HG03103 (cell line): ENCODE results near the gene PCDHA13.
"Not testable (repeated sequence)": the region's sequence is repeated elsewhere in the genome, so short reads cannot be mapped to it uniquely, and the experiment has no call there.

ENCODE experiments used
- ATAC-seq: cut with Tn5 transposase; IDR thresholded peaks from one replicate; pipeline ENCODE4 v1.9.1; 2021; ENCODE audit warnings: low read depth; ENCODE audit not compliant: unreplicated experiment

The PCDHA13 gene, protein sequence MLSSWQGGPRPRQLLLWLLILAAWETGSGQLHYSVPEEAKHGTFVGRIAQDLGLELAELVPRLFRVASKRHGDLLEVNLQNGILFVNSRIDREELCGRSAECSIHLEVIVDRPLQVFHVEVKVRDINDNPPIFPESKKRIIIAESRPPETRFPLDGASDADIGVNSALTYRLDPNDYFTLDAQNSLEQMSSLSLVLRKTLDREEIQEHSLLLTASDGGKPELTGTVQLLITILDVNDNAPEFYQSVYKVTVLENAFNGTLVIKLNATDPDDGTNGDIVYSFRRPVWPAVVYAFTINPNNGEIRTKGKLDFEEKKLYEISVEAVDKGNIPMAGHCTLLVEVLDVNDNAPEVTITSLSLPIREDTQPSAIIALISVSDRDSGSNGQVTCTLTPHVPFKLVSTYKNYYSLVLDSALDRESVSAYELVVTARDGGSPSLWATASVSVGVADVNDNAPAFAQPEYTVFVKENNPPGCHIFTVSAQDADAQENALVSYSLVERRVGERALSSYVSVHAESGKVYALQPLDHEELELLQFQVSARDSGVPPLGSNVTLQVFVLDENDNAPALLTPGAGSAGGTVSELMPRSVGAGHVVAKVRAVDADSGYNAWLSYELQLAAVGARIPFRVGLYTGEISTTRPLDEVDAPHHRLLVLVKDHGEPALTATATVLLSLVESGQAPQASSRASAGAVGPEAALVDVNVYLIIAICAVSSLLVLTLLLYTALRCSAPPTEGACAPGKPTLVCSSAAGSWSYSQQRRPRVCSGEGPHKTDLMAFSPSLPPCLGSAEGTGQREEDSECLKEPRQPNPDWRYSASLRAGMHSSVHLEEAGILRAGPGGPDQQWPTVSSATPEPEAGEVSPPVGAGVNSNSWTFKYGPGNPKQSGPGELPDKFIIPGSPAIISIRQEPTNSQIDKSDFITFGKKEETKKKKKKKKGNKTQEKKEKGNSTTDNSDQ

DNA sequence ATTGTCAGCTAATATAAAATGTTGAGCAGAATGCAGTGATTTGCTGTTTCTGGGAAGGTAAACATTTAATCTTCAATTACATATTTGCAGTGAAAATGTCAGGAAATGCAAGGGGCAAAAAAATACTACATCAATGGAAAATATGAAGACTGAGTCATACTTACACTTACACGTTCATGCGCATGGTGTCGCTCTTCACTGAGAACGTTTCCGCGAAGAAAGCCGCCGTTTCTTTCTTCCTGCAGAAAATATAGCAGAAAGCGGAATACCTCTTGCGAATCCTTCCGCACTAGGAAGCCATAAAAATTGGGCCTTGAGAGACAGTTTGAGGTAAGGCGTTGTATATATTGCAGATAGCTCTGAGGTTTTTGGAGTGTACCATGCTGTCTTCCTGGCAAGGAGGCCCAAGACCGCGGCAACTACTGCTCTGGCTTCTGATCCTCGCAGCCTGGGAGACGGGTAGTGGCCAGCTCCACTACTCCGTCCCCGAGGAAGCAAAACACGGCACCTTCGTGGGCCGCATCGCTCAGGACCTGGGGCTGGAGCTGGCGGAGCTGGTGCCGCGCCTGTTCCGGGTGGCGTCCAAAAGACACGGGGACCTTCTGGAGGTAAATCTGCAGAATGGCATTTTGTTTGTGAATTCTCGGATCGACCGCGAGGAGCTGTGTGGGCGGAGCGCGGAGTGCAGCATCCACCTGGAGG is at the start of gene PCDHA13:
Gene PCDHA13 (plus strand): TSS at position 236 of the 702 bp plus-strand sequence. CDS start 145 bp downstream, at position 381.
- ATAC-seq, result no peak

DNA sequence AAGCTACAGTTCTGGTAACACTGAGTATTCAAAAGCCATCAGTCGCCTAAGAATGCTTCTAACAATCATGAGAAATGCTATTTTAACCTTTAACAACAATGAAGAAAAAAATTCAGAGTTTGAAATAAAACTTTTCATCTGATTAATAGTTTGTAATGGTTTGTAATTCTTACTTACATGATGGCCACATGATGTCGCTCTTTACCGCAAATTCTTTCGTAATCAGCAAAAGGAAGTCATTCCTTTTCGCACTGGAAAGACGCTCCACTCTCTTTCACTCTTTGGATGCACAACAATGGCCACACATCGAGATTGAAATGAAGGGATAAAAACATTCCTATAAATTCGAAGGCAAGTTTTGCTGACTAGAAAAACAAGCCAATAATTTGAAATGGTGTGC is 47.9 kb upstream of the PCDHA13 start, which contains the start of gene PCDHA7:
Gene PCDHA7 (plus strand): TSS at position 277 of the 400 bp plus-strand sequence. CDS start 115 bp downstream, at position 392.
- no peak for ATAC-seq

DNA sequence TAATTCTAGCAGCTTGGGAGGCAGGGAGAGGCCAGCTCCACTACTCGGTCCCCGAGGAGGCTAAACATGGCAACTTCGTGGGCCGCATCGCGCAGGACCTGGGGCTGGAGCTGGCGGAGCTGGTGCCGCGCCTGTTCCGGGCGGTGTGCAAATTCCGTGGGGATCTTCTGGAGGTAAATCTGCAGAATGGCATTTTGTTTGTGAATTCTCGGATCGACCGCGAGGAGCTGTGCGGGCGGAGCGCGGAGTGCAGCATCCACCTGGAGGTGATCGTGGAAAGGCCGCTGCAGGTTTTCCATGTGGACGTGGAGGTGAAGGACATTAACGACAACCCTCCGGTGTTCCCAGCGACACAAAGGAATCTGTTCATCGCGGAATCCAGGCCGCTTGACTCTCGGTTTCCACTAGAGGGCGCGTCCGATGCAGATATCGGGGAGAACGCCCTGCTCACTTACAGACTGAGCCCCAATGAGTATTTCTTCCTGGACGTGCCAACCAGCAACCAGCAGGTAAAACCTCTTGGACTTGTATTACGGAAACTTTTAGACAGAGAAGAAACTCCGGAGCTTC is 47.4 kb upstream of the PCDHA13 start:
- not testable (repeated sequence) for ATAC-seq

DNA sequence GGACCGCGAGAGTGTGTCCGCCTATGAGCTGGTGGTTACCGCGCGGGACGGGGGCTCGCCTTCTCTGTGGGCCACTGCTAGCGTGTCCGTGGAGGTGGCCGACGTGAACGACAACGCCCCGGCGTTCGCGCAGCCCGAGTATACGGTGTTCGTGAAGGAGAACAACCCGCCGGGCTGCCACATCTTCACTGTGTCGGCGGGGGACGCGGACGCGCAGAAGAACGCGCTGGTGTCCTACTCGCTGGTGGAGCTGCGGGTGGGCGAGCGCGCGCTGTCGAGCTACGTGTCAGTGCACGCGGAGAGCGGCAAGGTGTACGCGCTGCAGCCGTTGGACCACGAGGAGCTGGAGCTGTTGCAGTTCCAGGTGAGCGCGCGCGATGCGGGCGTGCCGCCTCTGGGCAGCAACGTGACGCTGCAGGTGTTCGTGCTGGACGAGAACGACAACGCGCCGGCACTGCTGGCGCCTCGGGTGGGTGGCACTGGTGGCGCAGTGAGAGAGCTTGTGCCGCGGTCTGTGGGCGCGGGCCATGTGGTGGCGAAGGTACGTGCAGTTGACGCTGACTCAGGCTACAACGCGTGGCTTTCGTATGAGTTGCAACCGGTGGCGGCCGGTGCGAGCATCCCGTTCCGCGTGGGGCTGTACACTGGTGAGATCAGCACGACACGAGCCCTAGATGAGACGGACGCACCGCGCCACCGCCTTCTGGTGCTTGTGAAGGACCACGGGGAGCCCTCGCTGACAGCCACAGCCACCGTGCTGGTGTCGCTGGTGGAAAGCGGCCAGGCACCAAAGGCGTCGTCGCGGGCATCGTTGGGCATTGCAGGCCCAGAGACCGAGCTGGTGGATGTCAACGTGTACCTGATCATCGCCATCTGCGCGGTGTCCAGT is 46.1 kb upstream of the PCDHA13 start:
- ATAC-seq, result no peak

DNA sequence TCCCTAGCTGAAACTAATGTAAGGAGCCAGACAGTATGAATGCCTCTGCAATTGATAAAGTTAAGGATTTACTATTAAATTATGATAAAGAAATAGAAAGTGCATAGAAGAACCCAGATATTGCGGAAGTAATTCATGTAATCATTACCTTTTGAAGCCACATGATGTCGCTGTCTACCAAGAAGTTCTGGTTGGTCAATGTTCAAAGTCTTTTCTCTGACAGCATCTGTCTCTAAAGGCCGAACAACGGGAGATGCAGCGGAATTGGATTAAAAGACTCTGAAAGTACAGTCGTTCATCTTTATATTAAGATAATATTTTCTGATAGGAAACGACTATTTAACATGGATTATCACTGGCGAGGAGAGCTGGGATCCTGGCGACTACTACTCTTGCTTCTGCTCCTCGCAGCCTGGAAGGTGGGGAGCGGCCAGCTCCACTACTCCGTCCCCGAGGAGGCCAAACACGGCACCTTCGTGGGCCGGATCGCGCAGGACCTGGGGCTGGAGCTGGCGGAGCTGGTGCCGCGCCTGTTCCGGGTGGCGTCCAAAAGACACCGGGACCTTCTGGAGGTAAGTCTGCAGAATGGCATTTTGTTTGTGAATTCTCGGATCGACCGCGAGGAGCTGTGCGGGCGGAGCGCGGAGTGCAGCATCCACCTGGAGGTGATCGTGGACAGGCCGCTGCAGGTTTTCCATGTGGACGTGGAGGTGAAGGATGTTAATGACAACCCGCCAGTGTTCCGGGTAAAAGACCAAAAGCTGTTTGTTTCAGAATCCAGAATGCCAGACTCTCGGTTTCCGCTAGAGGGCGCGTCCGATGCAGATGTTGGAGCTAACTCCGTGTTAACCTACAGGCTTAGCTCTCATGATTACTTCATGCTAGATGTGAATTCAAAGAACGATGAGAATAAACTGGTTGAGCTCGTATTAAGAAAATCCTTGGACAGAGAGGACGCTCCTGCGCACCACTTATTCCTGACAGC is 40.7 kb upstream of the PCDHA13 start, which contains the start of gene PCDHA8:
Gene PCDHA8 (plus strand): TSS at position 210 of the 985 bp plus-strand sequence. CDS start 135 bp downstream, at position 345.
- no peak for ATAC-seq

DNA sequence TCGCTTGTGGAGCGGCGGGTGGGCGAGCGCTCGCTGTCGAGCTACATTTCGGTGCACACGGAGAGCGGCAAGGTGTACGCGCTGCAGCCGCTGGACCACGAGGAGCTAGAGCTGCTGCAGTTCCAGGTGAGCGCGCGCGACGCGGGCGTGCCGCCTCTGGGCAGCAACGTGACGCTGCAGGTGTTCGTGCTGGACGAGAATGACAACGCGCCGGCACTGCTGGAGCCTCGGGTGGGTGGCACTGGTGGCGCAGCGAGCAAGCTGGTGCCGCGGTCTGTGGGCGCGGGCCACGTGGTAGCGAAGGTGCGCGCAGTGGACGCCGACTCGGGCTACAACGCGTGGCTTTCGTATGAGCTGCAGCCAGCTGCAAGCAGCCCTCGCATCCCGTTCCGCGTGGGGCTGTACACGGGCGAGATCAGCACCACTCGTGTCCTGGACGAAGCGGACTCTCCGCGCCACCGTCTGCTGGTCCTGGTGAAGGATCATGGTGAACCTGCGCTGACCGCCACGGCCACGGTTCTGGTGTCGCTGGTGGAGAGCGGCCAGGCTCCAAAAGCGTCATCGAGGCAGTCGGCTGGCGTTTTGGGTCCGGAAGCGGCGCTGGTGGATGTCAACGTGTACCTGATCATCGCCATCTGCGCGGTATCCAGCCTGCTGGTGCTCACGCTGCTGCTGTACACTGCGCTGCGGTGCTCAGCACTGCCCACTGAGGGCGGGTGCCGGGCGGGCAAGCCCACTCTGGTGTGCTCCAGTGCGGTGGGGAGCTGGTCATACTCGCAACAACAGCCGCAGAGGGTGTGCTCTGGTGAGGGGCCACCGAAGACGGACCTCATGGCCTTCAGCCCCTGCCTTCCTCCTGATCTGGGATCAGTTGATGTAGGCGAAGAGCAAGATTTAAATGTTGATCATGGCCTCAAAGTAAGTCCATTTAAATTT is 38.9 kb upstream of the PCDHA13 start:
- ATAC-seq, result no peak

DNA sequence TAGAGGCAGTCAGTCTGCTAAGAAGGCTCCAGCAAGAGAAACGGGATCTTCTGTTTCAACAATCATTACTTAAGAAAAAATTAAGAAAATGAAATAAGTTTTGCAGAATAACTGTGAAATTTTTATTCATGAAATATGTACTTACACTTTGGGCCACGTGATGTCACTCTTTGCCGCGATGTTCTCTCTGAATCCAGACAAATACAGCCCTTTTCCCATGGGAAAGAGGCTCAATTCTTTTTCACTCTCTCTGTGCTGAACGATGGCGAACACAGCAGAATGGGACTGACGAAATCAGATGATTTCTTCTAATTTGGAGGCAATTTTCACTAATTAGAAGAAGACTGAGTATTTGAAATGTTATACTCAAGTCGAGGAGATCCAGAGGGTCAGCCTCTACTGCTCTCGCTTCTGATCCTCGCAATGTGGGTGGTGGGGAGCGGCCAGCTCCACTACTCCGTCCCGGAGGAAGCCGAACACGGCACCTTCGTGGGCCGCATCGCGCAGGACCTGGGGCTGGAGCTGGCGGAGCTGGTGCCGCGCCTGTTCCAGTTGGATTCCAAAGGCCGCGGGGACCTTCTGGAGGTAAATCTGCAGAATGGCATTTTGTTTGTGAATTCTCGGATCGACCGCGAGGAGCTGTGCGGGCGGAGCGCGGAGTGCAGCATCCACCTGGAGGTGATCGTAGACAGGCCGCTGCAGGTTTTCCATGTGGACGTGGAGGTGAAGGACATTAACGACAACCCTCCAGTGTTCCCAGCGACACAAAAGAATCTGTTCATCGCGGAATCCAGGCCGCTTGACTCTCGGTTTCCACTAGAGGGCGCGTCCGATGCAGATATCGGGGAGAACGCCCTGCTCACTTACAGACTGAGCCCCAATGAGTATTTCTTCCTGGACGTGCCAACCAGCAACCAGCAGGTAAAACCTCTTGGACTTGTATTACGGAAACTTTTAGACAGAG is 33.5 kb upstream of the PCDHA13 start, which contains the start of gene PCDHA9:
Gene PCDHA9 (plus strand): TSS at position 244 of the 964 bp plus-strand sequence. CDS start 114 bp downstream, at position 358.
- not testable (repeated sequence) for ATAC-seq

DNA sequence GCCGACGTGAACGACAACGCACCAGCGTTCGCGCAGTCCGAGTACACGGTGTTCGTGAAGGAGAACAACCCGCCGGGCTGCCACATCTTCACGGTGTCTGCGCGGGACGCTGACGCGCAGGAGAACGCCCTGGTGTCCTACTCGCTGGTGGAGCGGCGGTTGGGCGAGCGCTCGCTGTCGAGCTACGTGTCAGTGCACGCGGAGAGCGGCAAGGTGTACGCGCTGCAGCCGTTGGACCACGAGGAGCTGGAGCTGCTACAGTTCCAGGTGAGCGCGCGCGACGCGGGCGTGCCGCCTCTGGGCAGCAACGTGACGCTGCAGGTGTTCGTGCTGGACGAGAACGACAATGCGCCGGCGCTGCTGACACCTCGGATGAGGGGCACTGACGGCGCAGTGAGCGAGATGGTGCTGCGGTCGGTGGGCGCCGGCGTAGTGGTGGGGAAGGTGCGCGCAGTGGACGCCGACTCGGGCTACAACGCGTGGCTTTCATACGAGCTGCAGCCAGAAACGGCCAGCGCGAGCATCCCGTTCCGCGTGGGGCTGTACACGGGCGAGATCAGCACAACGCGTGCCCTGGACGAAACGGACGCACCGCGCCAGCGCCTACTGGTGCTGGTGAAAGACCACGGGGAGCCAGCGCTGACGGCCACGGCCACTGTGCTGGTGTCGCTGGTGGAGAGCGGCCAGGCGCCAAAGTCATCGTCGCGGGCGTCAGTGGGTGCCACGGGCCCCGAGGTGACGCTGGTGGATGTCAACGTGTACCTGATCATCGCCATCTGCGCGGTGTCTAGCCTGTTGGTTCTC is 31.9 kb upstream of the PCDHA13 start:
- not testable (repeated sequence) for ATAC-seq

DNA sequence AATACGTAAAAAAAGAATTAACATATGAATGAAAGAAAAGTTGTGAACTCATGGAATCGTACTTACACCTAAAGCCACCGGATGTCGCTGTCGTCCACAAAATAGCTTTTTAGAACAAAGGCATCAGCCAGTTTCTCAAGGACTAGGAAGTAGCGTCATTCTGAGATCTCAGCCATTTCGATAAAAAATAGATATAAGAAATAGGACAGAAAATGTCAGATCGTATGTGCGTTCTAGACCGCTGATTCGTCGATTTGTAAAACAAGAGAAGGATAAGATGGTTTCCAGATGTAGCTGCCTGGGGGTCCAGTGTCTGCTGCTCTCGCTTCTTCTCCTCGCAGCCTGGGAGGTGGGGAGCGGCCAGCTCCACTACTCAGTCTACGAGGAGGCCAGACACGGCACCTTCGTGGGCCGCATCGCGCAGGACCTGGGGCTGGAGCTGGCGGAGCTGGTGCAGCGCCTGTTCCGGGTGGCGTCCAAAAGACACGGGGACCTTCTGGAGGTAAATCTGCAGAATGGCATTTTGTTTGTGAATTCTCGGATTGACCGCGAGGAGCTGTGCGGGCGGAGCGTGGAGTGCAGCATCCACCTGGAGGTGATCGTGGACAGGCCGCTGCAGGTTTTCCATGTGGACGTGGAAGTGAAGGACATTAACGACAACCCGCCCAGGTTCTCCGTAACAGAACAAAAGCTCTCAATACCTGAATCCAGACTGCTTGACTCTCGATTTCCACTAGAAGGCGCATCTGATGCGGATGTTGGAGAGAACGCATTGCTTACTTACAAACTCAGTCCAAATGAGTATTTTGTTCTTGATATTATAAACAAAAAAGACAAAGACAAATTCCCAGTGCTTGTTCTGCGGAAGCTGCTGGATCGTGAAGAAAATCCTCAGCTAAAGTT is 25.9 kb upstream of the PCDHA13 start, which contains the start of gene PCDHA10:
Gene PCDHA10 (plus strand): TSS at position 126 of the 903 bp plus-strand sequence. CDS start 152 bp downstream, at position 278.
- no peak for ATAC-seq

DNA sequence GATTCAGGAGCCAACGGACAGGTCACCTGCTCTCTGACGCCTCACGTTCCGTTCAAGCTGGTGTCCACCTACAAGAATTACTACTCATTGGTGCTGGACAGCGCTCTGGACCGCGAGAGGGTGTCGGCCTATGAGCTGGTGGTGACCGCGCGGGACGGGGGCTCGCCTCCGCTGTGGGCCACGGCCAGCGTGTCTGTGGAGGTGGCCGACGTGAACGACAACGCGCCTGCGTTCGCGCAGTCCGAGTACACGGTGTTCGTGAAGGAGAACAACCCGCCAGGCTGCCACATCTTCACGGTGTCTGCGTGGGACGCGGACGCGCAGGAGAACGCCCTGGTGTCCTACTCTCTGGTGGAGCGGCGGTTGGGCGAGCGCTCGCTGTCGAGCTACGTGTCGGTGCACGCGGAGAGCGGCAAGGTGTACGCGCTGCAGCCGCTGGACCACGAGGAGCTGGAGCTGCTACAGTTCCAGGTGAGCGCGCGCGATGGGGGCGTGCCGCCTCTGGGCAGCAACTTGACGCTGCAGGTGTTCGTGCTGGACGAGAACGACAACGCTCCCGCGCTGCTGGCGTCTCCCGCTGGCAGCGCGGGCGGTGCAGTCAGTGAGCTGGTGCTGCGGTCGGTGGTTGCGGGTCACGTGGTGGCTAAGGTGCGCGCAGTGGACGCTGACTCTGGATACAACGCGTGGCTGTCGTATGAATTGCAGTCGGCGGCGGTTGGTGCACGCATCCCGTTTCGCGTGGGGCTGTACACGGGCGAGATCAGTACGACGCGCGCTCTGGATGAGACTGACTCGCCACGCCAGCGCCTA is 24.5 kb upstream of the PCDHA13 start:
- ATAC-seq, result no peak

DNA sequence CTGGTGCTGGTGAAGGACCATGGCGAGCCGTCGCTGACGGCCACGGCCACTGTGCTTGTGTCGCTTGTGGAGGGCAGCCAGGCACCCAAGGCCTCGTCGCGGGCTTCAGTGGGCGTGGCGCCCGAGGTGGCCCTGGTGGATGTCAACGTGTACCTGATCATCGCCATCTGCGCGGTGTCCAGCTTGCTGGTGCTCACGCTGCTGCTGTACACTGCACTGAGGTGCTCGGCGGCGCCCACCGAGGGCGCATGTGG is 24.0 kb upstream of the PCDHA13 start:
- no peak for ATAC-seq

DNA sequence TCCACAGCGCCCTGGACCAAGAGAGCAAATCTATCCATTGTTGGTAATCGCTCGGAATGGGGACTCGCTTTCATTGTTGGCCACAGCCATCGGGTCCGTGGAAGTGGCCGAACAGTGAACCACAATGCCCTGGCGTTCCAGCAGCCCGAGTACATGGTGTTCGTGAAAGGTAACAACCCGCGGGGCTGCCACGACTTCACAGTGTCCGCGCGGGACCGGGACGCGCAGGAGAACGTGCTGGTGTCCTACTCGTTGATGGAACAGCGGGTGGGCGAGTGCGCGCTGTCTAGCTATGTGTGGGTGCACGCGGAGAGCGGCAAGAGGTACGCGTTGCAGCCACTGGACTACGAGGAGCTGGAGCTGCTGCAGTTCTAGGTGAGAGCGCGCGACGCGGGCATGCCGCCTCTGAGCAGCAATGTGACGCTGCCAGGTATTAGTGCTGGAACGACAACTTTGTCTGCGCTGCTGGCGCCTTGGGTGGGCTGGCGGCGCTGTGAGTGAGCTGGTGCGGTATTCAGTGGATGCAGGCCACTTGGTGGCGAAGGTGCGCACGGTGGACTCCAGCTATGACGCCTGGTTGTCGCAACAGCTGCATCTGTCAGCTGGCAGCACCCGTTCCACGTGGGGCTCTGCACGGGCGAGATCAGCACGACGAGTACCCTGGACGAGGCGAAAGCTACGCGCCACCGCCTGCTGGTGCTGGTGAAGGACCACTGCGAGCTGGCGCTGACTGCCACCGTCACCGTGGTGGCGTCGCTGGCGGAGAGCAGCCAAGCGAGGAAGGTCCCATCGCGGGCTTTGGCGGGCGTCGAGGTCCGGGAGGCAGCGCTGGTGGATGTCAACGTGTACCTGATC is 19.3 kb upstream of the PCDHA13 start:
- ATAC-seq, result no peak
